Stimulated activated naive CD8-positive, alpha-beta T cell treated with anti-CD3 and anti-CD28 coated beads, Interleukin-15, Interleukin-2, amounts not matched to agents 100 ng/mL and 50 ng/mL, for 24 hours (primary cell): ENCODE measurements around the gene SH3RF3.
"Not testable (repeated sequence)": the region's sequence is repeated elsewhere in the genome, so short reads cannot be mapped to it uniquely, and the experiment has no call there.

Experiments
- H3K27ac Mint-ChIP-seq: one replicate; pipeline ENCODE4 v1.8.0; 2021; ENCODE audit warnings: mild to moderate bottlenecking, mixed read lengths
- H3K27me3 Mint-ChIP-seq: one replicate; pipeline ENCODE4 v1.8.0; 2021; ENCODE audit warnings: mixed read lengths
- H3K36me3 Mint-ChIP-seq: one replicate; pipeline ENCODE4 v1.8.0; 2021; ENCODE audit warnings: low read depth, mixed read lengths
- H3K4me1 Mint-ChIP-seq: one replicate; pipeline ENCODE4 v1.8.0; 2021; ENCODE audit warnings: low read depth, mixed read lengths
- H3K4me3 Mint-ChIP-seq: one replicate; pipeline ENCODE4 v1.8.0; 2021; ENCODE audit warnings: mild to moderate bottlenecking, mixed read lengths
- H3K9me3 Mint-ChIP-seq: one replicate; pipeline ENCODE4 v1.8.0; 2021; ENCODE audit warnings: mixed read lengths

Gene SH3RF3

DNA sequence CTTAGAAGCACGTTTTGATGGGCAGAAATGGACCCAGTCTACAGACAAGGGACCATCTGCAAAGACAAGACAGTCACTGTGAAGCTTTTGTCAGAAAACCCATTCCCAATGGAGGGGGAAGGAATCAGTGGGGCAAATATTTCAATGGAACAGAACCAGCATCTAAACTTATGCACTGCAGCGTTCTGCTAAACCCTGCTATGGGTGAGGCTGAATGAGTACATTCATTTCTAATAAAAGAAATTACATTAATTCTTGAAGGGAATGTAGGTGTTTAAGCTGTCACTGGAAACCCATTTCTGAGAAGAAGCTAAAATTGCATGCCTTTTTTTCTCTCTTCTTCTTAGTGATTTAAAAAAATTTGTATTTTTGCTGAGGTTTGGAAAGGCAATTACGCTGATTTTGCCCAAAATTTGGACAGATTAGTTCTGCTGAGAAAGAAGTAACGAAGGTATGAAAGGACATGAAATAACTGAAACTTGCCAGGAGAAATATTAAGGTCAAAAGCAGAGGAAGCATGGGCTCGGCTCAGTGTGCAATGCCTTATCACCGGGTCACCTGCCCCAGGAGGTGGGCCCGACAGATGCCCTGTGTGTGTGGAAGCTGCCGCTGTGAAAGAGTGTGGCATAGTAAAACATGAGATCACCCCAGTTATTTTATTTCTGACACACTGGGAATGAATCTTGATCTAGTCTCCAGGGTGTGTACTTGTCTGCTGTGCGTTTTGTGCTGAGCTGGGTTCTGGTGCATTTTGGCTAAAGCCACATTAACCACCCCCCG lies 24.2 kb downstream of the SH3RF3 start:
- Mint-ChIP-seq H3K4me1 (peaks cover 26% of the 10 kb centered on the region), H3K27ac (no peak overlapping the region), H3K4me3 (no peak overlapping the region), H3K9me3 (no peaks in the 10 kb centered on the region), H3K36me3 (no peaks in the 10 kb centered on the region), H3K27me3 (no peaks in the 10 kb centered on the region)

DNA sequence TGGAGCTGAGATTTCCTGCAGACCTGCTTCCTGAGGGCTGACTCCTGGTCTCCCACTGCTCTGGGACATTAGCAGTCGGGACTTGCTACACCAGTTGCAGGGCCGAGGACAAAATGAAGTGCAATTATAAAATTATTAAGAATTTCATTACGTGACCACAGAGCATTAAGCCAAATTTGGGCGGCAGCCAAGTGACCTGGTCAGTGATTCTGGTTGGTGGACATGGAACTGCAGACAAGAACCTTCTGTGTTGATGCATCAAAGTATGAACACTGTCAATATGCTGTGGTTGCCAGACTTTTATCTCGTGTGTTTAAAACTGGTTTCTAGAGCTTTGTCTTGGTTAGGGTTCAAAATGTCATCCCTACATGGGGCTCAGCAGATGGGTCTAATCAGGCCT lies 24.8 kb downstream of the SH3RF3 start:
- H3K4me3 Mint-ChIP-seq, result no peak overlapping the region
- no peaks in the 10 kb centered on the region for H3K36me3 Mint-ChIP-seq
- peaks cover 20% of the 10 kb centered on the region for H3K4me1 Mint-ChIP-seq
- no peak overlapping the region for H3K27ac Mint-ChIP-seq
- H3K27me3 Mint-ChIP-seq, result no peaks in the 10 kb centered on the region
- no peaks in the 10 kb centered on the region for H3K9me3 Mint-ChIP-seq

DNA sequence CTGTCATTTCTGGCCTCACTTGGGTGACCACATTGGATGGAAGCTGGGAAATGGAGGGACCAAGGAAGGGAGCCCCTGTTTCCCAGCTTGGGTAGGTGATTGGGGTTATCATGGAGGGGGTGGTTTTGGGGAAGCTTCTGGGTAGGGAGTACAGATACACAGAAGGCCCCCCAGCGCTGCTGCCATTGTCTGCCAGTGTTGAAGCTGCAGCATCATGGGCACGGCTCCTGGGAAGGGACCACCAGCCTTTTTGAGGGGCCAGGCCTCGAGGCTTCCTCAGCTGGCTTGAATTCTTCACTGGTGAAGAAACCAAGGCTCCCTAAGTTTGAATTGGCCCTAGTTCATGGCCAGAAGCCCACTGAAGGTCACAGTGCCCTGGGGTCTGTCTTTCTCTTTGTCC lies 25.2 kb downstream of the SH3RF3 start:
- Mint-ChIP-seq H3K27me3 (no peaks in the 10 kb centered on the region), H3K4me3 (no peak overlapping the region), H3K27ac (no peak overlapping the region), H3K9me3 (no peaks in the 10 kb centered on the region), H3K4me1 (peaks cover 20% of the 10 kb centered on the region), H3K36me3 (no peaks in the 10 kb centered on the region)

DNA sequence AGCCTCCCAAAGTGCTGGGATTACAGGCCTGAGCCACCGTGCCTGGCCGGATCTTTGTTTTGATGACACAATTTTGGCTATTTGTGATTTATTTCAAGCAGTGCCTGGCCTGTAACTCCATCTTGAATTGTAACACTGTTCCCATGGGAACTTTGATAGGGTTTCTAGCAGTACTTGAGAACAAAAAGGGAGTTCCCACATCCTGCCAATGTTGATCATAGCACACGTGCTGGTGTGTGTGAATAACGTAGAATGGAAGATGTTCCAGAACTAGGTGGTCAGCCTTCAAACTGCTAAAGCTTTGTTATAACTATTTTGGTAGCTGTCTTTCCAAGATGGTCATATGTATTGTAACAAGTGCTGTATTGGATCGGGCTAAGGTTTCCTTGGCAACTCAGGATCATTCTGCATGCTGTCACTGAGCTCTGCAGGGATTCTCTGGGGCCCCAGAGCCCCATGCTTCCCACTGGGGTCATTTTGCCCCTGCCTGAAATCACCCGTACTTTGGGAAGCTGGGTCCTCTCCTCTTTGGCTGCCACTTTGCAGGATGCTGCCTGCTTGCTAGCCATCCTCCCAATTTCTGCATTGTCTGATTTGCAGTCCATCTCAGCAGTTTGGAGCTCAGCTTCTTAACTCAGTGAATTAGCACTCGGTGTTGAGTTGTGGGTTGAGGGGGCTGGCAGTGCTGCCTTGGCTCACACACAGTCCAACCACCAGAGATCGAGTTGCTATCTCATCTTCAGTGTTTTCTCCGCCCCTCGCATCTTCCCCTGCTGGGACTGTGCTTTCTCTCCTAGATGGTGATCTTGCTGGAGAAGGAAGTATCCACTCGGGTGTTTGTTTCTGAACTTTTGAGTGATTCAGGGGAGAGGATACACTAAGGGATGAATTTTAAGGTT lies 26.8 kb downstream of the SH3RF3 start:
- Mint-ChIP-seq H3K9me3 (no peaks in the 10 kb centered on the region), H3K4me1 (peaks cover 17% of the 10 kb centered on the region), H3K27me3 (no peaks in the 10 kb centered on the region), H3K36me3 (no peaks in the 10 kb centered on the region), H3K4me3 (no peak overlapping the region), H3K27ac (no peak overlapping the region)

DNA sequence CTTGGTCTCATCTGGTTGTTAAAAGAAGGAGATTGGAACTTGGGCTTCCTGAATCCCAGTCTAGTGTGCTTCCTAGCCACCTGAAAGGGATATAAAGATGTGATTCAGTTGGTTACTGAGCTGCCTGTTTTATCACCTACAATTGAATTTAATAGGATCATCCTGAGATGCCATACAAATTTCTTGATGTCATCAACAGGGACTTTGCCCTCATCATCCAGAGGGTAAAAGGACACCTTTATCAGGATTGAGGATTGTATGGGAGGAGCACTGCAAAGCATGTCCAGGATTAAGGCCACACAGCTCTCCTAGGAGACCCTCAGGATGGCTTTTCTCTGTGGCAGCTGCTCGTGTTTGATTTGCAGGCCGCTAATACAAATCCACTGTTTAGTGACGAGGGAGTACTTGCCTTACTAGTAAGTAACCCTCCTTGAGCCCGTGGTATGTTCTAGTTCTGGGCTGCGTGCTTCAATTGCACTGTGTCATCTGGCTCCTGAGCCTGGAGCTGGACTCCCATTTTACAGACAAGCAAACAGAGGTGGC lies 28.6 kb downstream of the SH3RF3 start:
- Mint-ChIP-seq H3K27me3 (no peaks in the 10 kb centered on the region), H3K4me3 (no peak overlapping the region), H3K27ac (no peak overlapping the region), H3K36me3 (no peaks in the 10 kb centered on the region), H3K9me3 (no peaks in the 10 kb centered on the region), H3K4me1 (peaks cover 22% of the 10 kb centered on the region)

DNA sequence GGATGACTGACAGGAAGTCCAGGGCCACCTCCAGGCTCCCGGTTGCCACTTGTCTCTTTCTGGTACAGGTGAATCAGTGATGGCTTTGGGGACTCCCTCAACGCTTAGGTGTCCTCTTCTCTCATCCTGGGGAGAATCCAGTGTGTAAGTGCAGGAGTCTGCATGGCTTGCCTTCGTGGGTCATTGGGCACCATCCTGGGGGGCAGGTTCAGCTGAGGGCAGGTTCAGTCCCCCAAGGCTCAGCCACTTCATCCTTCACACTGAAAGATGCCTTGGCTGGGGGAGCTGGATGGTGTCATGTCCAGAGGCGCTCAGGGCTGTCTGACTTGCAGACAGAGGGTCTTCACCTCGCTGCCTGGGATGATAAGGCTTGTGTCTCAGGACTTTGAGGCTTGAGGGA lies 29.2 kb downstream of the SH3RF3 start:
- Mint-ChIP-seq H3K9me3 (no peaks in the 10 kb centered on the region), H3K27me3 (no peaks in the 10 kb centered on the region), H3K36me3 (no peaks in the 10 kb centered on the region), H3K27ac (no peak overlapping the region), H3K4me1 (peaks cover 22% of the 10 kb centered on the region), H3K4me3 (no peak overlapping the region)

DNA sequence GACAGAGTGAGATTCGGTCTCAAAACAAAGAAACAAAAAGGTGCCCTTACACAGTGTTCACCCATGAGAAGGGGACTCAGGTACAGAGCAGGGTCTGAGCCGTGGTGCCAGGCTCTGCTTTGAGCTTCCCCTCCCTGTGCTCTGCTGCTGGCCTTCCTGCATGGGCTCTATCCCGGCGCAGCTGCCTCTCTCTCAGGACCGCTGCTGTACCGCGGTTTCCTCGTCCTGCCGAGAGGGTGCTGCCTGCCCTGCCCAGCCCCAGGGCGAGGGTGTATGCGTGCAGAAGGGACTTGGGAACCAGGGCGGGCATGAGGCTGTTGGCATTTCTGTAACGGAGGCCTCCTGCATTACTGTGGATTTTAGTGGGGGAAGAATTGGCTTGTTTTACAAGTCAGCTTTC lies 30.1 kb downstream of the SH3RF3 start:
- no peak overlapping the region for H3K4me3 Mint-ChIP-seq
- H3K9me3 Mint-ChIP-seq, result no peaks in the 10 kb centered on the region
- no peaks in the 10 kb centered on the region for H3K27me3 Mint-ChIP-seq
- peaks cover 27% of the 10 kb centered on the region for H3K4me1 Mint-ChIP-seq
- H3K36me3 Mint-ChIP-seq, result no peaks in the 10 kb centered on the region
- H3K27ac Mint-ChIP-seq, result no peak overlapping the region

DNA sequence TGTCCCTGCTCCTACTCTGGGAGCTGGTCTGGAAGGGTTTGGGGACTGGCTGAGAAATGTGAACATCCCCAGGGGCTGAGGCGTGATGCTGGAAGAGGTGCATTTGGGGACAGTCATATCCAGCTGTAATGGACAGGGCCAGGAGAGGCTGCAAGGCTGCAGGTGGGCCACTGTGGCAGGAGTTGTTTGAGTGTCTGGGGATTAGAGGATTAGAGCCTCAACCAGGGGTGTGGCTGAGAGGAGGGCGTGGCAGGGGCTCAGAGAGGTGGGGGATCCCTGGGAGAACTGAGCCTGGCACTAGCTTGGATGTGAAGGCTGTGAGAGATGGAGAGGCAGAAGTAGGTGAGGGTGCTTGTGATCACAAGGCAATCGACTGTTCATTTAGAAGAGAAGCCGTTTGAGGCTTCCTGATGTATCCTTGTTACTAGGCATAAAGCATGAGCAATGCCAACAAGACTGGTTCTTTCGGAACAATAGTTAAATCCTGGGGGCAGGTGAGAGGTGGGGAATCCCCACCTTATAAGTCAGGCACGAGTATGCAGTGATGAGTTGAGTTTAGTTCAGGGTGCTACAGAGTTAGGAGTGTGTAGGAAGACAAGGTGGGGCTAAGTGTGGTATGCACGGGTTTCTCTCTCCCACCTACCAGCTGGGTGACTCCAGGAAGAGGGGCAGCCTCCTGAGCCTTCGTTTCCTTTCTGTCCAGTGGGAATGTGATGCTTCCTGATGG lies 31.9 kb downstream of the SH3RF3 start:
- Mint-ChIP-seq H3K36me3 (no peaks in the 10 kb centered on the region), H3K4me1 (peaks cover 23% of the 10 kb centered on the region), H3K9me3 (no peaks in the 10 kb centered on the region), H3K4me3 (no peak overlapping the region), H3K27me3 (no peaks in the 10 kb centered on the region), H3K27ac (no peak overlapping the region)

DNA sequence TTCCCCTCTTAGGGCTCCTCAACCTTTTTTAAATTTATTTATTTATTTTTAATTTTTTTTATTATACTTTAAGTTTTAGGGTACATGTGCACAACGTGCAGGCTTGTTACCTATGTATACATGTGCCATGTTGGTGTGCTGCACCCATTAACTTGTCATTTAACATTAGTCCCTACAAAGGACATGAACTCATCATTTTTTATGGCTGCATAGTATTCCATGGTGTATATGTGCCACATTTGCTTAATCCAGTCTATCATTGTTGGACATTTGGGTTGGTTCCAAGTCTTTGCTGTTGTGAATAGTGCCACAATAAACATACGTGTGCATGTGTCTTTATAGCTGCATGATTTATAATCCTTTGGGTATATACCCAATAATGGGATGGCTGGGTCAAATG lies 33.4 kb downstream of the SH3RF3 start:
- not testable (repeated sequence) for H3K27ac Mint-ChIP-seq, H3K27me3 Mint-ChIP-seq, H3K36me3 Mint-ChIP-seq, H3K4me3 Mint-ChIP-seq, H3K9me3 Mint-ChIP-seq
- peaks cover 20% of the 10 kb centered on the region for H3K4me1 Mint-ChIP-seq

DNA sequence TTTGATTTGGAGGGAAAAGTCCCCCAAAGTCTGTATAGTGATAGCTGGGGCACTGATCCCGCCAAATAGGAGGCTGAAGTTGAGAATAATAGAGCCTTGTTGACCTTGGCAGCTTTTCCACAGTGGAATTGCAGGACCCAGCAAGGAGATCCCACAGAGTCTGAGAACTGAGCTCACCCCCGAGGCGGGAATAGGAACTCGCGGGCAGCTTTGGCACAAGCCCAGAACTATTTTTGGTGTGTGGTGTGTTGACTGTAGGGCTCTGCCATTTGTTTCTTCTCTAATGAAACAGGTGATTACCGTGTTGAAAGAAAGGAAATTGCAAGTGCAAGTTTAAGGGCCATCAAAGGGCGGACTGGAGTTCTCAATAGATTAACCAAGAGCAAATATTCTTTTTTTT lies 34.0 kb downstream of the SH3RF3 start:
- Mint-ChIP-seq H3K4me3 (no peak overlapping the region), H3K4me1 (peaks cover 20% of the 10 kb centered on the region), H3K36me3 (no peaks in the 10 kb centered on the region), H3K9me3 (peaks cover 2% of the 10 kb centered on the region), H3K27me3 (no peaks in the 10 kb centered on the region), H3K27ac (no peak overlapping the region)

DNA sequence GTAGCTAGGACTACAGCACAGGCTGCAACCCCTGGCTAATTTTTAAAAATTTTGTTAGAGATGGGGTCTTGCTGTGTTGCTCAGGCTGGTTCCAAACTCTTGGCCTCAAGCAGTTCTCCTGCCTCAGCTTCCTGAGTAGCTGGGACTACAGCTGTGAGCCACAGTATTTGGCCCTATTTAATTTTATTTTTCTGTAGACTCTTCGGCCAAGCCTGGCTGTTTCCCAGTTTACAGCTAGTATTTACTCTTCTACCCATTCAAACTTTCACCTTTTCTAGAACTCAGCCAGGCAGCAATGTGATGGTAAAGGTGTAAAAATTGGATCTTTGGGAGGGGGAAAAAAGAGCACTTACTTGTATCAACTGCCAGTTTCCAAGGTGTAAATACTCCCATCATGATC lies 35.3 kb downstream of the SH3RF3 start:
- Mint-ChIP-seq H3K27ac (no peak overlapping the region), H3K4me1 (peaks cover 20% of the 10 kb centered on the region), H3K9me3 (peaks cover 5% of the 10 kb centered on the region), H3K4me3 (no peak overlapping the region), H3K36me3 (no peaks in the 10 kb centered on the region), H3K27me3 (no peaks in the 10 kb centered on the region)

DNA sequence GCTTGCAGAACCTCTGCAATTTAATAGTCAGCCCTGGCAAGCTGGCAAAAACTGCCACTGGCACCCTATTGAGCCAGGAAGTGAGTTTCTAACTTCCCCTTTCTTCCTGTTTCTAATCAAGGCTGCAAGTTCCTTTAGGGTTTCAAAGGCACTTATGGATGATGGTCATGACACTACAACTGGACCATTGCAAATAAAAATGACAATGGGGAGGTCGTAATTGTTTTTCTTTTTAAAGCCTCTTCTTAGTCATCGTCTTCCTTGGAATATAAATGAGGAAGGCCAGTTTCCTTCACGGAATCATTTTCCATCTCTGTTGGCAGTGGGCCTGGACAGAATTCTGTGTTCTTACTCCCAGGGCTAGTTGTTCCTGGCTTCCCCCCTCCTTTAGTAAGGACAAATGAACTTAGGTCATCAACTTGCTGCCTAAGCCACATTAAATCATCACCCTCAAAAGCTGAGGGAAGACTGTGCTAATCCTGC lies 35.8 kb downstream of the SH3RF3 start:
- H3K36me3 Mint-ChIP-seq, result no peaks in the 10 kb centered on the region
- H3K4me3 Mint-ChIP-seq, result no peak overlapping the region
- peaks cover 20% of the 10 kb centered on the region for H3K4me1 Mint-ChIP-seq
- no peak overlapping the region for H3K27ac Mint-ChIP-seq
- H3K27me3 Mint-ChIP-seq, result no peaks in the 10 kb centered on the region
- H3K9me3 Mint-ChIP-seq, result peaks cover 5% of the 10 kb centered on the region

DNA sequence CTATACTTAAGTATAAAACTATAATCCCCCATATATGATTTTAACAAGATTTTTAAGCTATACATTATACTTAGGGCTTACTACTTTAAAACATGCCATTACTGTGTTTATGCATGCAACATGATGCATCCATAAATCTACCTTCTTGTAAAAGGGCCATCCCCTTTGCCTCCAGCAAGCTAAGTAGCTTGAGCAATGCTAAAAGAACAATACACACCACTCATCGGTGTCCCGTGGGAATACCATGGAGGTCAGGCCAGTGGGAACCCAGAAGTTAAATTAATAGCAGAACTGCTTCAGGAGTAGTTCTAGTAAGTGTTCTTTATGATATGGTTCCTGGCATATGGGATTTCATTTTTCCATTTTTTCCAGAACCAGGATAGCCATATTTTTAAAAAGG lies 37.8 kb downstream of the SH3RF3 start:
- Mint-ChIP-seq H3K27me3 (no peaks in the 10 kb centered on the region), H3K4me3 (no peak overlapping the region), H3K4me1 (peaks cover 10% of the 10 kb centered on the region), H3K9me3 (peaks cover 5% of the 10 kb centered on the region), H3K36me3 (no peaks in the 10 kb centered on the region), H3K27ac (no peak overlapping the region)

DNA sequence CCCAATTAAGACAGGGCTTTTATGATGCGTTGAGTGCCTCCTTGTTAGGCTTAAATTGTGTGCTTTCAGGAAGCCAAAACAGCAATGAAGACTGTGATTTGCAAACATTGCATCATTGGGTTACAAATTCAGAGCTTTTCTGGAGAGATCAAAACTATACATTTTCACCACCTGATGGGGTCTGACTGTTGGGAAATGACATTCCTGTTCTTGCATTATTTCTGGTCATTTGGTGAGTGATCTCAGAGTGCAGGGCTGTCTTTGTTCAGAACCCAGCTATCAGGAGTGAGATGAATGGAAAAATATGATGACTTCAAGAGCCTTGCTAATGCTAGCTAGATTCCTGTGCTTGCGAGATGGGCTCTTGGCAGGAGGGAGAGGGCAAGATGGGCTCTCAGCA lies 39.1 kb downstream of the SH3RF3 start:
- Mint-ChIP-seq H3K4me1 (peaks cover 16% of the 10 kb centered on the region), H3K4me3 (no peak overlapping the region), H3K36me3 (no peaks in the 10 kb centered on the region), H3K9me3 (peaks cover 5% of the 10 kb centered on the region), H3K27me3 (no peaks in the 10 kb centered on the region), H3K27ac (no peak overlapping the region)

DNA sequence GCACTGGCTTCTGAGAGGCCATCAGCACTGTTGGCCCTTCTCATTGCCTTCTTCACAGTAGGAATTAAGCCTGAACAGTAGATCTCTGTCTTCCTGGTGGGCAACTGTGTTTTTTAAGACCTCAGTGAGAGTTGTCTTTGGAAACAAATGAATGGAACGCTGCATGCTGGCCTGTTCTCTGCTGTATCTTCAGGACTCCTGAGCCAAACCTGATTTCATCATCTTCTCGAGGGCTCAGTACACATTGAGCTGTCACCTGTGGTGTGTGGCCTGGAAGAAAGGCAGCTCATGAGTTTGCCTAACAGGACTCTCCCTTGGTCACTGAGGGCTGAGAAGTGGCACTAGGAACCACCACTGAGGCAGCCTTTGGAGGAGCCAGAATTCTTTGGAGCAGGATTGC lies 39.7 kb downstream of the SH3RF3 start:
- Mint-ChIP-seq H3K27me3 (no peaks in the 10 kb centered on the region), H3K9me3 (peaks cover 5% of the 10 kb centered on the region), H3K4me1 (peaks cover 20% of the 10 kb centered on the region), H3K36me3 (no peaks in the 10 kb centered on the region), H3K4me3 (no peak overlapping the region), H3K27ac (no peak overlapping the region)
